Suprapubic skin (tissue), 4 donors: Measurements from ENCODE around the gene SATB1. TPM values are rescaled to one million over a fixed set of nuclear protein-coding genes. Genes with fewer than 3 reads are reported as not detected.

ENCODE experiments used
- DNase-seq, 2 donors: peaks; one replicate each; pipeline ENCODE4 v3.0.0-alpha.2; 2019; ENCODE audit warnings: low spot score in 2 of 2
- H3K27ac ChIP-seq: fragments of 200-600 bp; sonication (generic); one replicate; pipeline ENCODE4 v1.5.1; 2019
- H3K27me3 ChIP-seq: fragments of 200-600 bp; sonication (generic); one replicate; pipeline ENCODE4 v1.5.1; 2019
- H3K36me3 ChIP-seq: fragments of 200-600 bp; sonication (generic); one replicate; pipeline ENCODE4 v1.5.1; 2019
- H3K4me1 ChIP-seq: fragments of 200-600 bp; sonication (generic); one replicate; pipeline ENCODE4 v1.5.1; 2019
- H3K4me3 ChIP-seq: fragments of 200-600 bp; sonication (generic); one replicate; pipeline ENCODE4 v1.5.1; 2019; ENCODE audit warnings: mild to moderate bottlenecking
- H3K9me3 ChIP-seq: fragments of 200-600 bp; sonication (generic); one replicate; pipeline ENCODE4 v1.5.1; 2019
- EP300 ChIP-seq: sonication (generic); formaldehyde crosslinking; IDR thresholded peaks from one replicate; pipeline ENCODE4 v1.6.1; 2017; ENCODE audit warnings: antibody characterized with exemption
- POLR2A ChIP-seq, 2 donors: fragments of 450-650 bp; IDR thresholded peaks; one replicate each; pipeline ENCODE4 v1.6.1; 2017; ENCODE audit warnings: antibody characterized with exemption in 2 of 2, mild to moderate bottlenecking in 2 of 2, moderate library complexity in 2 of 2
- POLR2AphosphoS5 ChIP-seq, 3 donors: sonication (generic); formaldehyde crosslinking; IDR thresholded peaks; one replicate each; pipeline ENCODE4 v1.6.1; 2017; ENCODE audit warnings: antibody characterized with exemption in 3 of 3
- WGBS: methylation state at CpG from one replicate; pipeline ENCODE4 v1.1.5; 2018; 5-methylcytosine and 5-hydroxymethylcytosine counted together
- total RNA-seq, 4 donors: library from RNA; depleted of rRNA; stranded (reverse); fragments of >200 nt; gene quantifications; one replicate each; pipeline ENCODE4 v1.1.0, GENCODE V29; 2016
- TF ChIP-seq, protein P1 (sequence below), 2 donors: fragments of 200-600 bp in 1 of 2; fragments of 450-650 bp in 1 of 2; sonication (generic) in 1 of 2; IDR thresholded peaks; one replicate each; pipeline ENCODE4 v1.5.1; 2016 to 2019; ENCODE audit warnings: antibody characterized with exemption in 2 of 2, mild to moderate bottlenecking in 1 of 2, moderate library complexity in 1 of 2

Gene SATB1
- total RNA-seq, 4 donors from 2014 or later = 27.2 to 68.1 (median 34.6) TPM

DNA sequence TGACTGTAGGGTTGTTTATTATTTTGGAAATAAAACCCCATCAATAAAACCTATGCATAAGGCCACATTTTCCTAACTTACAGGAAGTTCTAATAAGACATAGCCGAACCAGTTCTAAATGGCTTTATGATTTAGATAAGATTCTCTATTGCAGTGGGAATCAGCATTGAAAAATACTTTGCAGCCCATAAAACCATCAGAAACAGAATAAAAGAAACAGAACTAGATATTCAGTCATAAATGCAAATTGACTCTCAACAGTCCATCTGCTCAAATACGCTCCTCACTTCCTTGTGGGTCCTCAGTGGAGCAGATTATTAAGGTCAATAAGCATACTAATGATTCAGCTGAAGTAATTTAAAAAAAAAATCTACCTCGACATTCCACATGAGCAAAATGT lies 8.8 kb downstream of the SATB1 start:
- Histone ChIP-seq H3K36me3 (peaks cover 30% of the 10 kb centered on the region), H3K27ac (no peak overlapping the region), H3K27me3 (no peaks in the 10 kb centered on the region), H3K4me1 (no peaks in the 10 kb centered on the region), H3K4me3 (no peak overlapping the region), H3K9me3 (no peaks in the 10 kb centered on the region)
- WGBS = 69% methylated on average over 3 of the region's 3 CpGs
- DNase-seq = no peak
- no peak for TF ChIP-seq EP300
- no peak for TF ChIP-seq POLR2A (IDR thresholded peaks at IDR 0.05)
- no peak for TF ChIP-seq POLR2AphosphoS5 (IDR thresholded peaks at IDR 0.05)
- TF ChIP-seq, protein P1, sequence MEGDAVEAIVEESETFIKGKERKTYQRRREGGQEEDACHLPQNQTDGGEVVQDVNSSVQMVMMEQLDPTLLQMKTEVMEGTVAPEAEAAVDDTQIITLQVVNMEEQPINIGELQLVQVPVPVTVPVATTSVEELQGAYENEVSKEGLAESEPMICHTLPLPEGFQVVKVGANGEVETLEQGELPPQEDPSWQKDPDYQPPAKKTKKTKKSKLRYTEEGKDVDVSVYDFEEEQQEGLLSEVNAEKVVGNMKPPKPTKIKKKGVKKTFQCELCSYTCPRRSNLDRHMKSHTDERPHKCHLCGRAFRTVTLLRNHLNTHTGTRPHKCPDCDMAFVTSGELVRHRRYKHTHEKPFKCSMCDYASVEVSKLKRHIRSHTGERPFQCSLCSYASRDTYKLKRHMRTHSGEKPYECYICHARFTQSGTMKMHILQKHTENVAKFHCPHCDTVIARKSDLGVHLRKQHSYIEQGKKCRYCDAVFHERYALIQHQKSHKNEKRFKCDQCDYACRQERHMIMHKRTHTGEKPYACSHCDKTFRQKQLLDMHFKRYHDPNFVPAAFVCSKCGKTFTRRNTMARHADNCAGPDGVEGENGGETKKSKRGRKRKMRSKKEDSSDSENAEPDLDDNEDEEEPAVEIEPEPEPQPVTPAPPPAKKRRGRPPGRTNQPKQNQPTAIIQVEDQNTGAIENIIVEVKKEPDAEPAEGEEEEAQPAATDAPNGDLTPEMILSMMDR (IDR thresholded peaks at IDR 0.05) = no peak

DNA sequence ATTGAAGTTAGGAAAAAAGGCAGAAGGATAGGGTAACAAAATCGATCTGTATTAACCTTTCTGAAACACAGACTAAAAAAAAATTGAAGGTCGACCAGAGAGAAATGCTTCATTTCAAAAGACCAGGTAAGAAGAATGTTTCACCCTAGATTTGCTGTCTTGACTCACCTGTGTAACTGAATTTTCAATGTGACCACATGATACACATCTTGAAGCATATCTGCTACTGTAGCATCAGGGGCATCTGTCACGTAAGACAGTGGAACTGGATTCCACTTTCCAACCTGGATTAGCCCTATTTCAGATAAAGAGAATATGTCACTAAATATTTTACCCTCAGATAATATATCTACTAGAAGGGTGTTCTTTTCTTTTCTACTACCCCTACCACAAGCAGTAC lies 9.3 kb downstream of the SATB1 start:
- no peaks in the 10 kb centered on the region for H3K4me1 ChIP-seq
- no peaks in the 10 kb centered on the region for H3K9me3 ChIP-seq
- H3K4me3 ChIP-seq = no peak overlapping the region
- H3K27me3 ChIP-seq = no peaks in the 10 kb centered on the region
- 92% methylated on average over 3 of the region's 3 CpGs for WGBS
- DNase-seq = no peak
- H3K36me3 ChIP-seq = peaks cover 30% of the 10 kb centered on the region
- TF ChIP-seq EP300 (no peak), POLR2A (IDR thresholded peaks at IDR 0.05) (no peak), POLR2AphosphoS5 (IDR thresholded peaks at IDR 0.05) (no peak)
- TF ChIP-seq, protein P1 (IDR thresholded peaks at IDR 0.05) = no peak
- H3K27ac ChIP-seq = no peak overlapping the region

DNA sequence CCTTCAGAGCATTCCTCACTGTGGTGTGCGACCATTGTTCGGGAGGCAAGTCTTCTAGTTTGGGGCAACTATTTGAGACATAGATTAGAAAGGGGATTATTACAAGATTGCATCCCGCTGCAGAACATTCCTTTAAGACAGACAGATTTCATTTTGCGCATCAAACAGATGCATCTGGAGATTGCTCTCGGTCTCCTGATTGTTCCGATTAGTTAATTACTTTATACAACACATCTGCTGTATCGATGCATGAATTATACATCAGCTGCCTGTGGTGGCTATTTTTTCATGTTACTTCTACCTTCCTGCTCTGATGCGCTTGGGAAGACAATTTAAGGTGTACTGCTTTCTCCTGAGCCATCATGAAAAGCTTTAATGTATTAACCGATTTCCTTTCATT lies 10.0 kb downstream of the SATB1 start:
- no peak for TF ChIP-seq POLR2A (IDR thresholded peaks at IDR 0.05)
- TF ChIP-seq EP300 = no peak
- no peak for TF ChIP-seq POLR2AphosphoS5 (IDR thresholded peaks at IDR 0.05)
- TF ChIP-seq, protein P1 (IDR thresholded peaks at IDR 0.05) = no peak
- Histone ChIP-seq H3K9me3 (no peaks in the 10 kb centered on the region), H3K27ac (no peak overlapping the region), H3K27me3 (no peaks in the 10 kb centered on the region), H3K4me1 (no peaks in the 10 kb centered on the region), H3K36me3 (peaks cover 30% of the 10 kb centered on the region), H3K4me3 (no peak overlapping the region)
- no peak for DNase-seq
- WGBS = 93% methylated on average over 9 of the region's 9 CpGs

DNA sequence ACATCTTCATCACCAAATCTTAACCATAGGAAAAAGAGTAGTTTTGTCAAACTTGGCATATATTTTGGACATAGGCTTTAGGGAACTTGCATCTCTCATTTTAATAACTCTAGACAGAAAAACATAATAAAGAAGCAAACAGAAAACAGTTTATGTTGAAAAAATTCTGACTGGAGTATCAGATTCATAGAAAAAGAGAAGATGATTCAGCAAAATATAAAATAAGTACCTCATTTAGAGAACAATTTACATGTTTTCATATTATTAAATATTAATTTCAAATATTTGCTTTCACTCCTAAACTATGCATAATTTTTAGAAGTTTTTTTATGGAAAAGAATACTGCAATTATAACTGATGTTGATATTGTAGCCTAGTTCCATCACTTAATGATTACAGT lies 12.5 kb downstream of the SATB1 start:
- peaks cover 25% of the 10 kb centered on the region for H3K36me3 ChIP-seq
- TF ChIP-seq, protein P1 (IDR thresholded peaks at IDR 0.05) = no peak
- no peak for DNase-seq

DNA sequence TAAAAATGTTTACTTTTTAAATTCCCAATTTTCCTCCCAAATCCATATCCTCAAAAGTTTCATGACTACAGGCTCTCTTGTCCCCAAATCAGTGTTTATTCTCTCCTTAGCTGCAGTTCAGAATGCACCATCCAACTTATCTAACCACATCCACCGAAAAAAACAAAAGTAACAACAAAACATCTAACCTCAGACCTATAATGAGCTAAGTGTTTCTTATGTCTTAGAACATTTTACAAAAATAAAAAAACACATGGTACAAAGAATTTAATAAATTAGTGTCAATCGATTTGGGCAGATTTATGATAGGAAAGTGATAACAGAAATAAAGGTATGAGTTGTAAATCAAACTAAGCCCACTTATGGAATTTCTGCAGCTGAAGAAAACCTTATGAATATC lies 13.6 kb downstream of the SATB1 start:
- no peak for TF ChIP-seq EP300
- TF ChIP-seq POLR2AphosphoS5 (IDR thresholded peaks at IDR 0.05) = no peak
- TF ChIP-seq POLR2A (IDR thresholded peaks at IDR 0.05) = no peak
- TF ChIP-seq, protein P1 (IDR thresholded peaks at IDR 0.05) = no peak

More for the DNA sequence above, 12.5 kb downstream of the SATB1 start:
- no peak overlapping the region for H3K27ac ChIP-seq
- H3K4me1 ChIP-seq = no peaks in the 10 kb centered on the region
- H3K9me3 ChIP-seq = no peaks in the 10 kb centered on the region
- H3K27me3 ChIP-seq = no peaks in the 10 kb centered on the region
- no peak overlapping the region for H3K4me3 ChIP-seq

More for the DNA sequence above, 13.6 kb downstream of the SATB1 start:
- no peak for DNase-seq
- no peak overlapping the region for H3K4me3 ChIP-seq
- H3K36me3 ChIP-seq = peaks cover 18% of the 10 kb centered on the region
- no peaks in the 10 kb centered on the region for H3K4me1 ChIP-seq
- 73% methylated on average over 2 of the region's 2 CpGs for WGBS
- no peaks in the 10 kb centered on the region for H3K27me3 ChIP-seq
- H3K9me3 ChIP-seq = no peaks in the 10 kb centered on the region
- no peak overlapping the region for H3K27ac ChIP-seq
